ENCODE measurements around the gene MT1X.

MT1X gene

DNA sequence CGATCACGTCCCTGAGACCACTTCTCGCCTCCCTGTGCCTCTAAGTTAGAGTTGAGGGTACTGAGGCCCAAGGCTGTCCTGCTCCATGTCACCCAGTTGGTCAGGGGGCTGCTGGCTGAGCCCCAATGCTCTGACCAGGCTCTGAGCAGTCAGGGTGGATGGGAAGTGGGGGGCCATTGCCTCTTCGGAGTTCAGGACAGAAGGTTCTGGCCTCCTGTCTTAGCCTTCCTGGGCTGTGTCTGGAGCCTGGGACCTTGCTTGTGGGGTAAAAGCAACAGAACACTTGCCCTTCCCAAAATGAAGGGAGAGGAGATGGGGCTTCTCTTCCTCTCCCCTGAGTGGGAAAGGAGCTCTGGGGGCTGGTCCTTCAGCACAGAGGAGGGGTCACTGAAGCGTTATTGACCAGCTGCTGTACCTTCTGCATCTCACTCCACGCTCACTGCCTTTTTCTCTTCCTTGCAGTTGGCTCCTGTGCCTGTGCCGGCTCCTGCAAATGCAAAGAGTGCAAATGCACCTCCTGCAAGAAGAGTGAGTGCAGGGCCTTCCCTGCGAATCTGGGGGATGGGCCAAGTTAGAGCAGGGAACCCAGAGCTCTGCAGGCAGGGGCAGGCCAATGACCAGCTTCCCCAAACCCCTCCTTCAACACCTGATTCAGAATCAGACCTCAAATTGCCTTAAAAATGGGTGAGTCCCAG, 580 bp downstream of the MT1X start:
- in situ Hi-C loops (cut with MboI; ENCODE audit: low sequenced_read_pairs, unreplicated experiment), result no loop called here
- no peak for DNase-seq (ENCODE audit: low spot score)
- TF ChIP-seq, protein P1, sequence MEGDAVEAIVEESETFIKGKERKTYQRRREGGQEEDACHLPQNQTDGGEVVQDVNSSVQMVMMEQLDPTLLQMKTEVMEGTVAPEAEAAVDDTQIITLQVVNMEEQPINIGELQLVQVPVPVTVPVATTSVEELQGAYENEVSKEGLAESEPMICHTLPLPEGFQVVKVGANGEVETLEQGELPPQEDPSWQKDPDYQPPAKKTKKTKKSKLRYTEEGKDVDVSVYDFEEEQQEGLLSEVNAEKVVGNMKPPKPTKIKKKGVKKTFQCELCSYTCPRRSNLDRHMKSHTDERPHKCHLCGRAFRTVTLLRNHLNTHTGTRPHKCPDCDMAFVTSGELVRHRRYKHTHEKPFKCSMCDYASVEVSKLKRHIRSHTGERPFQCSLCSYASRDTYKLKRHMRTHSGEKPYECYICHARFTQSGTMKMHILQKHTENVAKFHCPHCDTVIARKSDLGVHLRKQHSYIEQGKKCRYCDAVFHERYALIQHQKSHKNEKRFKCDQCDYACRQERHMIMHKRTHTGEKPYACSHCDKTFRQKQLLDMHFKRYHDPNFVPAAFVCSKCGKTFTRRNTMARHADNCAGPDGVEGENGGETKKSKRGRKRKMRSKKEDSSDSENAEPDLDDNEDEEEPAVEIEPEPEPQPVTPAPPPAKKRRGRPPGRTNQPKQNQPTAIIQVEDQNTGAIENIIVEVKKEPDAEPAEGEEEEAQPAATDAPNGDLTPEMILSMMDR (IDR thresholded peaks at IDR 0.05; ENCODE audit: borderline replicate concordance, control extremely low read depth, extremely low read depth, insufficient read depth, missing control alignments), result no peak

DNA sequence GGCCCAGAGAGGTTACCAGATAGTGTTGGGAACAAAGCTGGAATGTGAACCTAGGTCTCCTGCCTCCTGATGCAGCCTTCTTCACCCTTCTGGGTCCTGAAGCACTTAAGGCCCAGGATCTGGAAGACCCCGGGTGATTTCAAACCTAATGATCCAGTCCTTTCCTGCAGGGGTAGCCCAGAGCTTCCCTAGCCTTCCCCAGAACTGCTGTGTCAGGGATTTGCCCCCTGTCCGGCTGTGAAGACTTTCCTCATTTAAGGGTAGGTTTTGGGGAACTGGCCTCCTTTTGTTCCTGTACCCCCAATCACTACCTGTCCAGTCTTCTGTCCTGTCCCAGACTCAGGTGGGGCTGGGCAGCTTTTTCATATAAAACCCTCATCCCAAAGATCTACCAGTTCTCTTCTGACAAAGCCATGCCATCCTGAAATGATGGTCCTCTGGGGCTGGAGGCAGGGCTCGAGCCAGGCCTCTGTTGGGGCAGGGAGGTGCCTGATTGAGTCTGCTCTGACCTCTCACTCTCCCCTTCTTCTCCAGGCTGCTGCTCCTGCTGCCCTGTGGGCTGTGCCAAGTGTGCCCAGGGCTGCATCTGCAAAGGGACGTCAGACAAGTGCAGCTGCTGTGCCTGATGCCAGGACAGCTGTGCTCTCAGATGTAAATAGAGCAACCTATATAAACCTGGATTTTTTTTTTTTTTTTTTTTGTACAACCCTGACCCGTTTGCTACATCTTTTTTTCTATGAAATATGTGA, 1.3 kb downstream of the MT1X start:
- TF ChIP-seq, protein P1 (IDR thresholded peaks at IDR 0.05; ENCODE audit: borderline replicate concordance, control extremely low read depth, extremely low read depth, insufficient read depth, missing control alignments), result no peak
- no peak for DNase-seq (ENCODE audit: low spot score)
- in situ Hi-C loops (cut with MboI; ENCODE audit: low sequenced_read_pairs, unreplicated experiment), result no loop called here

DNA sequence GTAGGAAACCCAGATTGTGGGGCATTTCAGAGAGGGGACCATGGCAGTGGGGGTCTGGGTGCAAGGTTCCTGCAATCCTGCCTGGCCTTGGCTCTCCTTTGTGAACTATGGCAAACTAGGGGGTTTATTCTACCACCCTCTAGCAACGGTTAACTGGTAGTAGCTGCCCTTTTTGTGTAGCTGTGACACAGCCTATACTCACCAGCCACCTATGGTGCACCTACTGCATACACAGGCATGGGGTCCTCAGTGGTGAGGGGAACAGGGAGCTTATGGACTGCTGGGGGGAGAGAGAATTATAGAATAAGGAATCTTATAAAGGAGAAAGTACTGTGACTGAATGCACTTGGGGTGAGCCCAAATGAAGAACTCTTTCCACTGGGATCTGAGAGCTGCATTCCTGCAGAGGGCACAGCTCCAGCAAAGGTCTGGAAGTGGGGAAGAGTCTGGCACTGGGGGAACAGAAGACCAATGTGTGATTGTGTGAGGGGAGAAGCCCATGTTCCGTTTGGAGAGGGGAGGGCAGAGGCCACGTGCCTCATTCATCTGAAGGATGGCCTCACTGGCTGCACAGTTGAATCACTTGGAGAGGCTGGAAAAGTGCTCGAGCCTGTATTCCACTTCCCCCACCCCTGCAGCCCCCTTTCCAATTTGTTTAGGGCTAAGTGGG, 2.1 kb downstream of the MT1X start:
- in situ Hi-C loops (cut with MboI; ENCODE audit: low sequenced_read_pairs, unreplicated experiment), result no loop called here
- no peak for DNase-seq (ENCODE audit: low spot score)
- TF ChIP-seq, protein P1 (IDR thresholded peaks at IDR 0.05; ENCODE audit: borderline replicate concordance, control extremely low read depth, extremely low read depth, insufficient read depth, missing control alignments), result no peak

DNA sequence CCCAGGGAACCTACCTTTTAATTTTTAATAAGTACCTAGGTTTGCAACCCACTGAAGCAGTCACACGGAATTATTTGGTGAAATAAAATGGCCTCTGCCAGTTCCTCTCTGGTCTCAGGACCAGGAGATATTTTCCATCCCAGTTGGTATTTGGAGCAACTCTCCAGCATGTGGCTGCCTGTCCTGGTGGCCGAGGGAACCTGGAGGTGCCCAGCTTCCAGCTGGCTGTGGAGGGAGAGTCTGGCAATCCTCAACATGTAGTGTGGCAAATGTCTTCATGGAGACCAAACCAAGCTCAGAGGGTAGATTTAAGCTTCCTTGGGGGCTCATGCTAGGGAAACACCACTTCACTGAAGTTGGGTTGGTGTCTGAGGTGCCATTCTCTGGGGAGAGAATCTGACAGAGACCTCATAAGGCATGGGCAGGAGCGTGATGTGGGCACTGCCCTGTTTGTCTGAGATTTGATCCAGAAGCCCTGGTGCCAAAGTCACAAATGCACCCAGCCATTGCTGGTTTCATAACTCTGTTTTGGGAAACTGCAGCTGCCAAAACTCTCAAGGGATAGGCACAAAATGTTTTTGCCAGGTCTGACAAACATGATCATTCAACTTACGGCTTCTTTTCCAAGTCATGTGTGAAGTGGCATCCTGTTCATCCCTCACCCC, 2.8 kb downstream of the MT1X start:
- in situ Hi-C loops (cut with MboI; ENCODE audit: low sequenced_read_pairs, unreplicated experiment), result no loop called here
- no peak for DNase-seq (ENCODE audit: low spot score)
- TF ChIP-seq, protein P1 (IDR thresholded peaks at IDR 0.05; ENCODE audit: borderline replicate concordance, control extremely low read depth, extremely low read depth, insufficient read depth, missing control alignments), result no peak

DNA sequence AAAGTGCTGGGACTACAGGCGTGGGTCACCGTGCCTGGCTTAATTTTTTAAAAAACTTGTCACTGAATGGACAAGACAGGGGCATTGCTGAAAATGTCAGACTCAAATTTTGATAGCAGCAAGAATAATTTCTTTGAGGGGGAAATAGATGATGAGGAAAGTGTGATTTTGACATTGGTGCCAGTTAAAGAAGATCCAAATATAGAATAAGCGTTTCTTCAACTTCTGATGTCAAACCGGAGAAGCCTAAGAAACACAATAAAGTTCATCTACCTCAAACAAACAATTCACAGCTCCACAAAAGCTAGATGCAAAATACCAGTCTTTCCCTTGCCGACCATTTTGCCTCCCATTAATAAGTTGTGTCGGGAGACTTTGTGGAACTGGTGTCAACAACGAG, 4.5 kb downstream of the MT1X start:
- TF ChIP-seq, protein P1 (IDR thresholded peaks at IDR 0.05; ENCODE audit: borderline replicate concordance, control extremely low read depth, extremely low read depth, insufficient read depth, missing control alignments), result no peak
- in situ Hi-C loops (cut with MboI; ENCODE audit: low sequenced_read_pairs, unreplicated experiment), result no loop called here
- no peak for DNase-seq (ENCODE audit: low spot score)

DNA sequence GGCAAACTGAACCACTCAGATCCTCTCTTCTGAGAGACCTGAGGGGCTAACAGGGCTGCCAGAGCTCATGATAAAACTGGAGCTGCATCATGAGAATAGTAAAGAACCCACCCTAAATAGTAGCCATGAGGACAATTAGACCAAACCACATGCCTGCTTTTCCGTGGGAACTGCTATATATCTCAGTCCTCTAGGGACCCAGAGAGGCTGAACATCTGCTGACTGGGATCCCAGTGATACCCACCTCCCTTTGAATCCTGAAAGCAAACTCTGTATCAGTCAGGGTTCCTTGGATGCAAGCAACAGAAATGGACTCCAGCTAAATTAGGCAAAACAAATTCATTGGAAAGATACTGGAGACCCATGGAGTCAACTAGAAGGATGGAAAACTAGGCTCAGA, 6.5 kb downstream of the MT1X start:
- DNase-seq (ENCODE audit: low spot score), result no peak
- in situ Hi-C loops (cut with MboI; ENCODE audit: low sequenced_read_pairs, unreplicated experiment), result no loop called here
- TF ChIP-seq, protein P1 (IDR thresholded peaks at IDR 0.05; ENCODE audit: borderline replicate concordance, control extremely low read depth, extremely low read depth, insufficient read depth, missing control alignments), result no peak
